HepG2 (cell line): ENCODE results near the gene C6orf132. TPM values are rescaled to one million over a fixed set of nuclear protein-coding genes. Genes with fewer than 3 reads are reported as not detected.

Experiments
- CAMTA2 ChIP-seq: sonication (generic); formaldehyde crosslinking; IDR thresholded peaks from 2 replicates; pipeline ENCODE4 v1.4.0; 2020; ENCODE audit warnings: mild to moderate bottlenecking, missing genetic modification reagents, borderline replicate concordance
- CENPX ChIP-seq: sonication (generic); formaldehyde crosslinking; IDR thresholded peaks from 2 replicates; pipeline ENCODE4 v1.9.0; 2021; ENCODE audit warnings: mild to moderate bottlenecking, missing genetic modification reagents, moderate library complexity
- FOXC1 ChIP-seq: sonication (generic); formaldehyde crosslinking; IDR thresholded peaks from 2 replicates; pipeline ENCODE4 v1.8.0; 2022; ENCODE audit warnings: mild to moderate bottlenecking, missing genetic modification reagents, borderline replicate concordance
- HOMEZ ChIP-seq: IDR thresholded peaks from 2 replicates; pipeline ENCODE4 v1.6.1; 2016; ENCODE audit warnings: low read depth
- HOXA7 ChIP-seq: sonication (generic); formaldehyde crosslinking; IDR thresholded peaks from 2 replicates; pipeline ENCODE4 v1.8.1; 2022; ENCODE audit warnings: mild to moderate bottlenecking, missing genetic modification reagents, moderate library complexity
- KDM2A ChIP-seq: sonication (generic); formaldehyde crosslinking; IDR thresholded peaks from 2 replicates; pipeline ENCODE4 v1.4.0; 2020; ENCODE audit warnings: low read depth, missing genetic modification reagents, borderline replicate concordance
- MZF1 ChIP-seq: sonication (generic); formaldehyde crosslinking; IDR thresholded peaks from 2 replicates; pipeline ENCODE4 v1.8.1; 2023; ENCODE audit warnings: mild to moderate bottlenecking, missing genetic modification reagents, borderline replicate concordance
- PATZ1 ChIP-seq: sonication (generic); formaldehyde crosslinking; IDR thresholded peaks from 2 replicates; pipeline ENCODE4 v1.4.0; 2020; ENCODE audit warnings: missing genetic modification reagents
- SMARCC2 ChIP-seq: fragments of 450-650 bp; IDR thresholded peaks from 2 replicates; pipeline ENCODE4 v1.6.1; 2017; ENCODE audit warnings: antibody characterized with exemption, mild to moderate bottlenecking
- TARDBP ChIP-seq: sonication (generic); formaldehyde crosslinking; IDR thresholded peaks from 2 replicates; pipeline ENCODE4 v1.8.0; 2022; ENCODE audit warnings: mild to moderate bottlenecking, missing genetic modification reagents
- TEAD2 ChIP-seq: sonication (generic); formaldehyde crosslinking; IDR thresholded peaks from 2 replicates; pipeline ENCODE4 v1.9.0; 2021; ENCODE audit warnings: missing genetic modification reagents
- U2AF2 ChIP-seq: fragments of 200-400 bp; formaldehyde crosslinking; IDR thresholded peaks from 2 replicates; pipeline ENCODE4 v1.6.1; 2017; ENCODE audit warnings: low read depth, mild to moderate bottlenecking, low read length
- ZBTB26 ChIP-seq: IDR thresholded peaks from 2 replicates; pipeline ENCODE4 v1.6.1; 2016; ENCODE audit warnings: missing compliant biosample characterization, missing genetic modification reagents, borderline replicate concordance
- ZNF121 ChIP-seq: sonication (generic); formaldehyde crosslinking; IDR thresholded peaks from 2 replicates; pipeline ENCODE4 v1.5.0; 2020; ENCODE audit warnings: mild to moderate bottlenecking, missing genetic modification reagents
- ZNF143 ChIP-seq: sonication (generic); formaldehyde crosslinking; IDR thresholded peaks from 2 replicates; pipeline ENCODE4 v1.4.0; 2020; ENCODE audit warnings: missing genetic modification reagents
- ZNF18 ChIP-seq: sonication (generic); formaldehyde crosslinking; IDR thresholded peaks from 2 replicates; pipeline ENCODE4 v1.8.0; 2022; ENCODE audit warnings: mild to moderate bottlenecking, missing genetic modification reagents; ENCODE audit not compliant: insufficient replicate concordance
- ZNF20 ChIP-seq: sonication (generic); formaldehyde crosslinking; IDR thresholded peaks from 2 replicates; pipeline ENCODE4 v1.4.0; 2020; ENCODE audit warnings: mild to moderate bottlenecking, moderate library complexity, missing genetic modification reagents
- ZNF225 ChIP-seq: sonication (generic); formaldehyde crosslinking; IDR thresholded peaks from 2 replicates; pipeline ENCODE4 v1.4.0; 2020; ENCODE audit warnings: mild to moderate bottlenecking, missing genetic modification reagents
- ZNF253 ChIP-seq: sonication (generic); formaldehyde crosslinking; IDR thresholded peaks from 2 replicates; pipeline ENCODE4 v1.8.0; 2022; ENCODE audit warnings: mild to moderate bottlenecking, missing genetic modification reagents, borderline replicate concordance
- ZNF788 ChIP-seq: sonication (generic); formaldehyde crosslinking; IDR thresholded peaks from 2 replicates; pipeline ENCODE4 v1.5.0; 2020; ENCODE audit warnings: mild to moderate bottlenecking, missing genetic modification reagents, borderline replicate concordance
- ZZZ3 ChIP-seq: sonication (generic); formaldehyde crosslinking; IDR thresholded peaks from 2 replicates; pipeline ENCODE4 v1.4.0; 2020; ENCODE audit warnings: missing genetic modification reagents, mild to moderate bottlenecking, borderline replicate concordance
- polyA plus RNA-seq, 8 experiments: library from polyadenylated mRNA; depleted of rRNA in 3 of 8; stranded (reverse) in 7 of 8; unstranded in 1 of 8; fragments of >200 nt; fragmentation: Illumina TruSeq in 4 of 8; extraction: Trizol in 4 of 8; gene quantifications; 2 replicates each; pipeline versions ENCODE4 v1.2.1 to v1.2.3, GENCODE V29; 2011 to 2016; ENCODE audit warnings: low read depth in 4 of 8, missing spikeins in 1 of 8, mixed read lengths in 1 of 8; ENCODE audit not compliant: insufficient read depth in 1 of 8
- total RNA-seq, 5 experiments: library from RNA; depleted of rRNA; stranded (reverse); fragments of >200 nt; fragmentation: Illumina TruSeq; extraction: Trizol; gene quantifications; 2 replicates each; pipeline ENCODE4 v1.2.3, GENCODE V29; 2016; ENCODE audit warnings: low read depth in 1 of 5

The C6orf132 gene
- total and polyA plus RNA-seq, 2 of the 13 experiments (the other 11 are each of a cell fraction or from before 2014, with no cell fraction given): 0.78 to 3.0 TPM

GRCh38 chr6:42118162-42119001 lies 24.0 kb downstream of the C6orf132 start (continued):
- TF ChIP-seq PATZ1 (peak; percentile 54; the same call in 1 of the 2 replicates), ZNF253 (peak; percentile 59; the same call in 1 of the 2 replicates), ZNF143 (CRISPR knock-in tag) (no peak), ZNF18 (CRISPR knock-in tag) (no peak), MZF1 (no peak), ZNF788 (CRISPR knock-in tag) (no peak; the same call in 1 of the 2 replicates), FOXC1 (CRISPR knock-in tag) (no peak), HOMEZ (CRISPR knock-in tag) (no peak), KDM2A (CRISPR knock-in tag) (peak; percentile 34; the same call in 1 of the 2 replicates), SMARCC2 (no peak), ZNF225 (CRISPR knock-in tag) (peak; percentile 58; the same call in 1 of the 2 replicates), CENPX (CRISPR knock-in tag) (no peak), TARDBP (peak; percentile 58; the same call in 1 of the 2 replicates), U2AF2 (no peak), CAMTA2 (CRISPR knock-in tag) (no peak), HOXA7 (CRISPR knock-in tag) (no peak), TEAD2 (CRISPR knock-in tag) (no peak), ZNF121 (CRISPR knock-in tag) (no peak), ZNF20 (CRISPR knock-in tag) (no peak), ZBTB26 (0 out of 2 replicates have a peak, but pooled peaks have one; percentile 30), ZZZ3 (CRISPR knock-in tag) (no peak)
